NCI-H510A treated with DMSO at 0.1 percent for 48 hours (cell line): ENCODE results near the gene FANK1.
A peak's percentile ranks its signal among the peaks of the same experiment; 100 is the strongest.
"Not testable (repeated sequence)": the region's sequence is repeated elsewhere in the genome, so short reads cannot be mapped to it uniquely, and the experiment has no call there.

Experiments used
- DNase-seq: peaks from one replicate; lab custom pipeline; 2025; lab: John Stamatoyannopoulos, UW

FANK1 gene

GRCh38 chr10:125928928-125929585, 32.7 kb downstream of the FANK1 start:
- DNase-seq, result peak; percentile 85

GRCh38 chr10:125929618-125930017, 33.3 kb downstream of the FANK1 start:
- DNase-seq, result peak; percentile 41

- DNase-seq, result no peak
Measured at GRCh38 chr10:125933693-125934092, 37.3 kb downstream of the FANK1 start.

GRCh38 chr10:125936331-125936730, 40.0 kb downstream of the FANK1 start:
- DNase-seq, result no peak

- DNase-seq, result no peak
Measured at GRCh38 chr10:125940515-125940914, 44.2 kb downstream of the FANK1 start.

GRCh38 chr10:125951290-125951689, 54.9 kb downstream of the FANK1 start:
- no peak for DNase-seq

- no peak for DNase-seq
Measured at GRCh38 chr10:125953778-125954385, 57.5 kb downstream of the FANK1 start.

- no peak for DNase-seq
Measured at GRCh38 chr10:125955766-125956165, 59.4 kb downstream of the FANK1 start.

- no peak for DNase-seq
Measured at GRCh38 chr10:125961743-125962142, 65.4 kb downstream of the FANK1 start.

- no peak for DNase-seq
Measured at GRCh38 chr10:125962200-125962599, 65.8 kb downstream of the FANK1 start.

GRCh38 chr10:125964558-125964957, 68.2 kb downstream of the FANK1 start:
- DNase-seq, result no peak

GRCh38 chr10:125967533-125967932, 71.2 kb downstream of the FANK1 start:
- no peak for DNase-seq

- DNase-seq, result not testable (repeated sequence)
Measured at GRCh38 chr10:125970077-125970630, 73.8 kb downstream of the FANK1 start.

GRCh38 chr10:125976960-125977605, 80.7 kb downstream of the FANK1 start:
- no peak for DNase-seq

- DNase-seq, result no peak
Measured at GRCh38 chr10:125979976-125980375, 83.6 kb downstream of the FANK1 start.

- DNase-seq, result no peak
Measured at GRCh38 chr10:125980521-125981035, 84.2 kb downstream of the FANK1 start.

GRCh38 chr10:125982260-125982948, 86.0 kb downstream of the FANK1 start:
- DNase-seq, result peak; percentile 87

- no peak for DNase-seq
Measured at GRCh38 chr10:125983161-125983560, 86.8 kb downstream of the FANK1 start.

GRCh38 chr10:125983656-125984055, 87.3 kb downstream of the FANK1 start:
- no peak for DNase-seq

- no peak for DNase-seq
Measured at GRCh38 chr10:125984346-125984745, 88.0 kb downstream of the FANK1 start.

- no peak for DNase-seq
Measured at GRCh38 chr10:125984865-125985495, 88.6 kb downstream of the FANK1 start.
